SHP77 treated with DMSO at 0.1 percent for 48 hours (cell line): ENCODE results near the gene STRN3.

ENCODE experiments used
- DNase-seq: peaks from one replicate; lab custom pipeline; 2025; lab: John Stamatoyannopoulos, UW

STRN3 gene

GRCh38 chr14:30873308-30874119, 152.7 kb downstream of the STRN3 start:
- no peak for DNase-seq

- no peak for DNase-seq
These were observed 153.6 kb downstream of the STRN3 start for GRCh38 chr14:30872602-30873001.

- DNase-seq = no peak
These were observed 156.5 kb downstream of the STRN3 start for GRCh38 chr14:30869551-30870155.

- DNase-seq = no peak
These were observed 157.4 kb downstream of the STRN3 start for GRCh38 chr14:30868736-30869135.

- DNase-seq = no peak
These were observed 161.2 kb downstream of the STRN3 start for GRCh38 chr14:30864934-30865333.

GRCh38 chr14:30861200-30861599, 165.0 kb downstream of the STRN3 start:
- no peak for DNase-seq

GRCh38 chr14:30855345-30856037, 170.7 kb downstream of the STRN3 start:
- DNase-seq = no peak

- DNase-seq = no peak
These were observed 171.7 kb downstream of the STRN3 start for GRCh38 chr14:30854492-30854891.

GRCh38 chr14:30853946-30854345, 172.2 kb downstream of the STRN3 start:
- DNase-seq = no peak

- DNase-seq = no peak
These were observed 176.2 kb downstream of the STRN3 start for GRCh38 chr14:30849983-30850382.

GRCh38 chr14:30849354-30849753, 176.8 kb downstream of the STRN3 start:
- no peak for DNase-seq

GRCh38 chr14:30848449-30849240, 177.5 kb downstream of the STRN3 start:
- DNase-seq = no peak
